HEK293 (cell line): Measurements from ENCODE around the gene SLC30A10.

Experiments
- CTCF ChIA-PET: fragments of 350-600 bp; formaldehyde crosslinking; extraction: SDS; loops from one replicate; lab custom pipeline; 2021; ENCODE audit warnings: antibody characterized with exemption; lab: Yijun Ruan, JAX
- POLR2A ChIA-PET: fragments of 300-600 bp; formaldehyde crosslinking; extraction: SDS; loops from one replicate; lab custom pipeline; 2020; ENCODE audit warnings: antibody characterized with exemption, inconsistent platforms; lab: Yijun Ruan, JAX
- H3K27ac ChIP-seq: fragments of 200-500 bp; sonication (Bioruptor generic); 2 replicates; pipeline ENCODE4 v1.5.1; 2014; ENCODE audit warnings: low read depth, low read length, control low read depth, inconsistent platforms; ENCODE audit errors: extremely low read depth
- H3K36me3 ChIP-seq, 2 experiments: fragments of 200-500 bp in 1 of 2; sonication (Bioruptor generic) in 1 of 2; 1 replicate in 1 of 2; 2 replicates in 1 of 2; pipeline ENCODE4 v1.5.1; 2014 to 2017; ENCODE audit warnings: inconsistent platforms in 2 of 2, low read length in 2 of 2; ENCODE audit not compliant: control insufficient read depth in 2 of 2, insufficient read depth in 1 of 2
- H3K4me1 ChIP-seq: fragments of 200-500 bp; sonication (Bioruptor generic); 2 replicates; pipeline ENCODE4 v1.5.1; 2014; ENCODE audit warnings: mild to moderate bottlenecking, low read length, inconsistent platforms; ENCODE audit not compliant: control insufficient read depth, insufficient read depth
- H3K4me3 ChIP-seq: 2 replicates; pipeline ENCODE4 v1.5.1; 2011; ENCODE audit warnings: low read depth, mild to moderate bottlenecking, control low read depth, low read length, moderate library complexity
- H3K9me3 ChIP-seq: fragments of 200-500 bp; sonication (Bioruptor generic); 2 replicates; pipeline ENCODE4 v1.5.1; 2014; ENCODE audit warnings: low read depth, low read length, inconsistent platforms; ENCODE audit not compliant: control insufficient read depth, insufficient read depth
- GFI1B ChIP-seq: fragments of 450-650 bp; formaldehyde crosslinking; IDR thresholded peaks from 2 replicates; pipeline ENCODE4 v1.5.1; 2016; ENCODE audit warnings: missing biosample characterization, missing genetic modification characterization
- HOXD13 ChIP-seq: sonication (generic); formaldehyde crosslinking; IDR thresholded peaks from 2 replicates; pipeline ENCODE4 v1.8.0; 2022; ENCODE audit warnings: missing genetic modification reagents, borderline replicate concordance
- PRDM1 ChIP-seq: fragments of 450-650 bp; formaldehyde crosslinking; IDR thresholded peaks from 2 replicates; pipeline ENCODE4; 2016; ENCODE audit warnings: missing biosample characterization, missing genetic modification characterization
- REST ChIP-seq: fragments of 450-650 bp; formaldehyde crosslinking; IDR thresholded peaks from 2 replicates; pipeline ENCODE4 v1.5.1; 2016; ENCODE audit warnings: missing biosample characterization, missing genetic modification characterization
- ZNF366 ChIP-seq: fragments of 450-650 bp; formaldehyde crosslinking; conservative IDR thresholded peaks from 2 replicates; pipeline ENCODE4 v1.5.1; 2016; ENCODE audit warnings: missing biosample characterization, missing genetic modification characterization
- ZNF37A ChIP-seq: fragments of 450-650 bp; IDR thresholded peaks from 2 replicates; pipeline ENCODE4 v1.5.1; 2018; ENCODE audit warnings: missing biosample characterization, missing genetic modification characterization
- ZNF48 ChIP-seq: fragments of 450-650 bp; formaldehyde crosslinking; IDR thresholded peaks from 2 replicates; pipeline ENCODE4 v1.5.1; 2016; ENCODE audit warnings: missing biosample characterization, missing genetic modification characterization
- ZNF544 ChIP-seq: fragments of 450-650 bp; formaldehyde crosslinking; IDR thresholded peaks from 2 replicates; pipeline ENCODE4 v1.5.0; 2017; ENCODE audit warnings: missing biosample characterization, missing genetic modification characterization
- ZNF610 ChIP-seq: fragments of 450-650 bp; formaldehyde crosslinking; IDR thresholded peaks from 2 replicates; pipeline ENCODE4 v1.5.1; 2016; ENCODE audit warnings: missing biosample characterization, missing genetic modification characterization, borderline replicate concordance
- ZNF621 ChIP-seq: fragments of 450-650 bp; formaldehyde crosslinking; IDR thresholded peaks from 2 replicates; pipeline ENCODE4 v1.5.1; 2017; ENCODE audit warnings: missing biosample characterization, missing genetic modification characterization
- ZNF658 ChIP-seq: fragments of 450-650 bp; formaldehyde crosslinking; IDR thresholded peaks from 2 replicates; pipeline ENCODE4; 2016; ENCODE audit warnings: missing biosample characterization, missing genetic modification characterization
- ZSCAN30 ChIP-seq: fragments of 450-650 bp; IDR thresholded peaks from 2 replicates; pipeline ENCODE4 v1.5.1; 2018; ENCODE audit warnings: missing biosample characterization, mild to moderate bottlenecking, missing genetic modification characterization, moderate library complexity
- TF ChIP-seq, protein P1 (sequence below): fragments of 450-650 bp; formaldehyde crosslinking; IDR thresholded peaks from 2 replicates; pipeline ENCODE4 v1.5.1; 2017; ENCODE audit warnings: missing biosample characterization, missing genetic modification characterization

SLC30A10 gene

GRCh38 chr1:219945795-219946194 lies 17.4 kb upstream of the SLC30A10 start:
- CTCF ChIA-PET = interaction anchor here (0.6 kb wide), 1 partner anchor 25 kb away, joined by 3 read pairs; no protein-coding TSS in a partner anchor
- H3K4me1 ChIP-seq = no peaks in the 10 kb centered on the region
- no peak for TF ChIP-seq REST (tag by site-specific recombination)
- no peak for TF ChIP-seq ZNF621 (tag by site-specific recombination)
- no peak for TF ChIP-seq ZNF610 (tag by site-specific recombination)
- H3K9me3 ChIP-seq = no peaks in the 10 kb centered on the region
- POLR2A ChIA-PET = no interaction called here
- no peak overlapping the region for H3K4me3 ChIP-seq
- no peaks in the 10 kb centered on the region for H3K36me3 ChIP-seq
- H3K27ac ChIP-seq = no peak overlapping the region

- CTCF ChIA-PET = no interaction called here
- Histone ChIP-seq H3K27ac (no peak overlapping the region), H3K4me3 (no peak overlapping the region)
- peak; percentile 87 for TF ChIP-seq ZNF366 (tag by site-specific recombination)
- TF ChIP-seq, protein P1, sequence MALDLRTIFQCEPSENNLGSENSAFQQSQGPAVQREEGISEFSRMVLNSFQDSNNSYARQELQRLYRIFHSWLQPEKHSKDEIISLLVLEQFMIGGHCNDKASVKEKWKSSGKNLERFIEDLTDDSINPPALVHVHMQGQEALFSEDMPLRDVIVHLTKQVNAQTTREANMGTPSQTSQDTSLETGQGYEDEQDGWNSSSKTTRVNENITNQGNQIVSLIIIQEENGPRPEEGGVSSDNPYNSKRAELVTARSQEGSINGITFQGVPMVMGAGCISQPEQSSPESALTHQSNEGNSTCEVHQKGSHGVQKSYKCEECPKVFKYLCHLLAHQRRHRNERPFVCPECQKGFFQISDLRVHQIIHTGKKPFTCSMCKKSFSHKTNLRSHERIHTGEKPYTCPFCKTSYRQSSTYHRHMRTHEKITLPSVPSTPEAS (tag by site-specific recombination) = no peak
- TF ChIP-seq ZSCAN30 (tag by site-specific recombination) = no peak
- no peak for TF ChIP-seq ZNF544
- peak; percentile 64; the same call in 1 of the 2 replicates for TF ChIP-seq PRDM1
- TF ChIP-seq ZNF48 = no peak
- TF ChIP-seq ZNF658 = no peak
- TF ChIP-seq, all 188 proteins: peak for 2
- Histone ChIP-seq H3K36me3 (no peaks in the 10 kb centered on the region), H3K9me3 (no peaks in the 10 kb centered on the region), H3K4me1 (no peaks in the 10 kb centered on the region)
- POLR2A ChIA-PET = no interaction called here
These were observed 13.1 kb upstream of the SLC30A10 start for GRCh38 chr1:219941179-219942118.

DNA sequence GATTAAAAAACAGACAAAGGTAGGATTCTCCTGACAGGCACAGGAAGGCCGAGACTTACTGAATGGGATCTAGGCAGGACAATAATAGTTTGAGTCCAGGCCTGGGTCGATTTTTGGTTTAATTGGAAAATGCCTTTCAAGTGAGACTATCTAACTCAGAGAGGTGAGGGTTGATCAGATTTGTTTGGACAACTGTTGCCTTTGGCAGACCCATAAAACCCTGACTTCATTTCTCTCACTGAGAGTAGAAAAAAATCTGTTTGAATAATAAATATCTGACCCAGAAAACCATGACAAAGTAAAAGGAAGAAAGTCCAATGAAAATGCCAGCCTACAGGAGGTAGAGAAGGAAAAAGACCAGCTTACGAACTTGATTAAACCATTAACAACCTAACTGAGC lies 12.3 kb upstream of the SLC30A10 start:
- ChIA-PET POLR2A (no interaction called here), CTCF (interaction anchor here (0.6 kb wide), 1 partner anchor 651 kb away, joined by 3 read pairs; no protein-coding TSS in a partner anchor)
- H3K27ac ChIP-seq = no peak overlapping the region
- H3K36me3 ChIP-seq = no peaks in the 10 kb centered on the region
- no peak overlapping the region for H3K4me3 ChIP-seq
- TF ChIP-seq ZNF37A (tag by site-specific recombination) = no peak
- peak; percentile 46; the same call in 1 of the 2 replicates for TF ChIP-seq GFI1B (tag by site-specific recombination)
- TF ChIP-seq HOXD13 (CRISPR knock-in tag) = no peak
- TF ChIP-seq, all 188 proteins: peak for 1
- H3K9me3 ChIP-seq = no peaks in the 10 kb centered on the region
- H3K4me1 ChIP-seq = no peaks in the 10 kb centered on the region
